Spleen (tissue), 11 donors: ENCODE results near the gene AKAP1. TPM values are rescaled to one million over a fixed set of nuclear protein-coding genes. Genes with fewer than 3 reads are reported as not detected.

Experiments used
- DNase-seq: peaks from one replicate; pipeline ENCODE4 v3.0.0-alpha.2; 2020
- H3K27ac ChIP-seq, 8 donors: fragments of 200-600 bp; sonication (generic) in 7 of 8; 1 replicate in 4 of 8; 2 replicates in 4 of 8; pipeline versions ENCODE4 v1.5.0 to v1.8.0; 2016 to 2021; ENCODE audit warnings: inconsistent platforms in 4 of 8, mild to moderate bottlenecking in 4 of 8, moderate library complexity in 1 of 8
- H3K27me3 ChIP-seq, 7 donors: fragments of 200-600 bp; sonication (generic) in 6 of 7; replicated peaks in 1 of 7; 1 replicate in 4 of 7; 2 replicates in 3 of 7; pipeline versions ENCODE4 v1.5.0 to v1.8.0; 2016 to 2021; ENCODE audit warnings: inconsistent platforms in 3 of 7, mild to moderate bottlenecking in 1 of 7
- H3K36me3 ChIP-seq, 6 donors: fragments of 200-600 bp; sonication (generic) in 5 of 6; 1 replicate in 4 of 6; 2 replicates in 2 of 6; pipeline versions ENCODE4 v1.5.0 to v1.8.0; 2016 to 2021; ENCODE audit warnings: inconsistent platforms in 2 of 6
- H3K4me1 ChIP-seq, 6 donors: fragments of 200-600 bp; sonication (generic) in 5 of 6; 1 replicate in 3 of 6; 2 replicates in 3 of 6; pipeline versions ENCODE4 v1.5.0 to v1.8.0; 2016 to 2021; ENCODE audit warnings: inconsistent platforms in 3 of 6
- H3K4me3 ChIP-seq, 8 donors: fragments of 200-600 bp; sonication (generic) in 7 of 8; 1 replicate in 4 of 8; 2 replicates in 4 of 8; pipeline versions ENCODE4 v1.5.0 to v1.8.0; 2016 to 2021; ENCODE audit warnings: inconsistent platforms in 4 of 8, mild to moderate bottlenecking in 4 of 8, moderate library complexity in 2 of 8
- H3K9me3 ChIP-seq, 8 donors: fragments of 200-600 bp; sonication (generic) in 7 of 8; 1 replicate in 4 of 8; 2 replicates in 4 of 8; pipeline versions ENCODE4 v1.5.0 to v1.8.0; 2016 to 2021; ENCODE audit warnings: inconsistent platforms in 4 of 8
- CTCF ChIP-seq, 11 experiments: fragments of 200-600 bp in 7 of 11; fragments of 450-650 bp in 4 of 11; sonication (generic) in 4 of 11; IDR thresholded peaks in 8 of 11; conservative IDR thresholded peaks in 3 of 11; 1 replicate in 7 of 11; 2 replicates in 4 of 11; pipeline versions ENCODE4 v1.4.0 to v1.8.0; 2016 to 2021; ENCODE audit warnings: antibody characterized with exemption in 11 of 11, inconsistent platforms in 4 of 11, mild to moderate bottlenecking in 1 of 11
- POLR2A ChIP-seq, 3 donors: fragments of 450-650 bp; IDR thresholded peaks; one replicate each; pipeline ENCODE4 v1.5.1; 2017; ENCODE audit warnings: antibody characterized with exemption in 3 of 3, mild to moderate bottlenecking in 1 of 3
- POLR2AphosphoS5 ChIP-seq, 3 donors: sonication (generic); formaldehyde crosslinking; IDR thresholded peaks; one replicate each; pipeline ENCODE4 v1.5.1; 2017; ENCODE audit warnings: antibody characterized with exemption in 3 of 3
- WGBS, 5 donors: extraction: QIAGEN DNeasy Blood & Tissue Kit in 3 of 5; methylation state at CpG; one replicate each; pipeline versions ENCODE4 v1.1.5 to v1.1.7; 2013 to 2018; 5-methylcytosine and 5-hydroxymethylcytosine counted together
- intact Hi-C: fragments of 100-400 bp; cut with DNase I; formaldehyde crosslinking; loops from one replicate; pipeline ENCODE4 v1.15.0; 2023; ENCODE audit warnings: low total_unique reads
- polyA plus RNA-seq, 3 donors: library from polyadenylated mRNA; stranded (reverse); fragments of 200-250 nt; gene quantifications; one replicate each; pipeline ENCODE4 v1.2.1, GENCODE V29; 2013
- total RNA-seq, 7 donors: library from RNA; depleted of rRNA in 3 of 7; stranded (reverse); fragments of >200 nt in 3 of 7; fragmentation: NEBNext Ultra II Directional in 4 of 7; extraction: Animal tissue kit (Norgen Biotek cat#: 25700) in 4 of 7; gene quantifications; one replicate each; pipeline versions ENCODE4 v1.1.0 to v1.2.1, GENCODE V29; 2016 to 2021
- donor health status: healthy with polysubstance abuse.
- donor health status: DM: no; HTN: no; CAD: no; lungs with moderate emphysema.
- donor health status: DM: no; HTN: no; CAD: no.
- donor health status: Bipolar disorder and iron deficiency.
- donor health status: healthy.
- donor health status: DM: no; HTN: no; CAD: no.
- donor health status: DM: yes; HTN: yes; CAD: no.

AKAP1 gene
- total and polyA plus RNA-seq, 10 donors = 6.7 to 23.9 (median 17.6) TPM

- Histone ChIP-seq H3K4me3 (peak overlapping the region; percentile 16 to 71 (median 30)), H3K36me3 (no peaks in the 10 kb centered on the region), H3K27ac (peak overlapping the region in 1 of 8 donors; percentile 26), H3K27me3 (peaks cover 0 to 71% (median 47%) of the 10 kb centered on the region in 7 donors), H3K9me3 (no peaks in the 10 kb centered on the region), H3K4me1 (peaks cover 6 to 28% (median 21%) of the 10 kb centered on the region in 6 donors)
- 4 to 21% (median 14%) methylated on average over 47 to 69 of the region's 69 CpGs for WGBS, 5 donors
- TF ChIP-seq CTCF (IDR thresholded peaks at IDR 0.05 in 8 of 11, conservative IDR thresholded peaks at IDR 0.05 in 3 of 11) (no peak), POLR2A (IDR thresholded peaks at IDR 0.05) (no peak), POLR2AphosphoS5 (IDR thresholded peaks at IDR 0.05) (no peak)
- peak; percentile 80 for DNase-seq
- intact Hi-C loops = no loop called here
These were observed 39.0 kb upstream of the AKAP1 start for GRCh38 chr17:57045868-57046704.

GRCh38 chr17:57046749-57047148, 38.3 kb upstream of the AKAP1 start:
- no peaks in the 10 kb centered on the region for H3K9me3 ChIP-seq
- H3K36me3 ChIP-seq = no peaks in the 10 kb centered on the region
- intact Hi-C loops = no loop called here
- WGBS, 5 donors = 44 to 68% (median 58%) methylated on average over 18 of the region's 18 CpGs
- H3K27me3 ChIP-seq = peaks cover 0 to 67% (median 47%) of the 10 kb centered on the region in 7 donors
- peak overlapping the region in 6 of 8 donors; percentile 23 to 71 (median 34) for H3K4me3 ChIP-seq
- no peak for TF ChIP-seq POLR2A (IDR thresholded peaks at IDR 0.05)
- no peak for TF ChIP-seq POLR2AphosphoS5 (IDR thresholded peaks at IDR 0.05)
- TF ChIP-seq CTCF (IDR thresholded peaks at IDR 0.05 in 8 of 11, conservative IDR thresholded peaks at IDR 0.05 in 3 of 11) = no peak
- no peak for DNase-seq
- H3K27ac ChIP-seq = peak overlapping the region in 1 of 8 donors; percentile 26
- peaks cover 6 to 28% (median 21%) of the 10 kb centered on the region in 6 donors for H3K4me1 ChIP-seq

DNA sequence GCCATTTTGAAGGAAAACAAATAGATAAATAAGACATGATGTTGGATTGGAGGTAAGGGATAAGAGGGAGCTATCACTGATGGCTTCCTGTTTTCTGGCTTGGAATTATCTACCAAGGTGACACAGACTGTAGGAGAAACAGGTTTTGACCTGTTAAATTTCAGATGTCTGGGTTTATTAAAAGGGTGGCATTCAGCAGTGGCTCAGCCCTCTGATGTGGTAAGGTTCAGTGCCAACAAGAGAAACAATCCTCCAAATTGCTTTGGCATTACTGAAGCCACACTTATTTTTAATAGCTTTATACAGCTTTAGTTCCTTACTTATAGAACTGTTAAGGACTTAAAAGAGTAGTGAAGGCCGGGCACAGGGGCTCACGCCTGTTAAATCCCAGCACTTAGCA, 37.0 kb upstream of the AKAP1 start:
- Histone ChIP-seq H3K4me3 (no peak overlapping the region), H3K4me1 (peaks cover 6 to 28% (median 21%) of the 10 kb centered on the region in 6 donors), H3K27me3 (peaks cover 0 to 56% (median 45%) of the 10 kb centered on the region in 7 donors), H3K27ac (no peak overlapping the region), H3K36me3 (no peaks in the 10 kb centered on the region), H3K9me3 (no peaks in the 10 kb centered on the region)
- 90 to 94% (median 90%) methylated on average over 2 of the region's 2 CpGs for whole genome bisulfite sequencing, 5 donors
- TF ChIP-seq POLR2AphosphoS5 (IDR thresholded peaks at IDR 0.05) (no peak), CTCF (IDR thresholded peaks at IDR 0.05 in 8 of 11, conservative IDR thresholded peaks at IDR 0.05 in 3 of 11) (no peak), POLR2A (IDR thresholded peaks at IDR 0.05) (no peak)
- no peak for DNase-seq
- intact Hi-C loops = no loop called here

GRCh38 chr17:57050306-57050705, 34.7 kb upstream of the AKAP1 start:
- no peak overlapping the region for H3K27ac ChIP-seq
- intact Hi-C loops = no loop called here
- H3K36me3 ChIP-seq = no peaks in the 10 kb centered on the region
- no peak overlapping the region for H3K4me3 ChIP-seq
- 79 to 88% (median 85%) methylated on average over 5 of the region's 5 CpGs for WGBS, 5 donors
- H3K4me1 ChIP-seq = peaks cover 2 to 34% (median 18%) of the 10 kb centered on the region in 6 donors
- DNase-seq = no peak
- H3K9me3 ChIP-seq = no peaks in the 10 kb centered on the region
- TF ChIP-seq POLR2AphosphoS5 (IDR thresholded peaks at IDR 0.05) (no peak), CTCF (IDR thresholded peaks at IDR 0.05 in 8 of 11, conservative IDR thresholded peaks at IDR 0.05 in 3 of 11) (no peak), POLR2A (IDR thresholded peaks at IDR 0.05) (no peak)
- H3K27me3 ChIP-seq = peaks cover 0 to 34% (median 25%) of the 10 kb centered on the region in 7 donors
